Omental fat pad (tissue), 4 donors: Measurements from ENCODE around the gene GPR155. TPM values are rescaled to one million over a fixed set of nuclear protein-coding genes. Genes with fewer than 3 reads are reported as not detected.
A peak's percentile ranks its signal among the peaks of the same experiment; 100 is the strongest.

ENCODE experiments used
- ATAC-seq: fragments of 150-250 bp; one replicate; pipeline ENCODE4 v1.9.1; 2016; ENCODE audit warnings: mild to moderate bottlenecking, moderate library complexity; ENCODE audit not compliant: low FRiP score
- DNase-seq: peaks from one replicate; pipeline ENCODE4 v3.0.0-alpha.2; 2019; ENCODE audit warnings: low spot score
- CTCF ChIP-seq, 3 donors: fragments of 450-650 bp; IDR thresholded peaks; one replicate each; pipeline ENCODE4 v1.5.1; 2016 to 2017; ENCODE audit warnings: antibody characterized with exemption in 3 of 3, mild to moderate bottlenecking in 3 of 3, moderate library complexity in 2 of 3
- total RNA-seq, 4 donors: library from RNA; depleted of rRNA; stranded (reverse); fragments of >200 nt; gene quantifications; one replicate each; pipeline ENCODE4 v1.1.0, GENCODE V29; 2016

Gene GPR155, protein sequence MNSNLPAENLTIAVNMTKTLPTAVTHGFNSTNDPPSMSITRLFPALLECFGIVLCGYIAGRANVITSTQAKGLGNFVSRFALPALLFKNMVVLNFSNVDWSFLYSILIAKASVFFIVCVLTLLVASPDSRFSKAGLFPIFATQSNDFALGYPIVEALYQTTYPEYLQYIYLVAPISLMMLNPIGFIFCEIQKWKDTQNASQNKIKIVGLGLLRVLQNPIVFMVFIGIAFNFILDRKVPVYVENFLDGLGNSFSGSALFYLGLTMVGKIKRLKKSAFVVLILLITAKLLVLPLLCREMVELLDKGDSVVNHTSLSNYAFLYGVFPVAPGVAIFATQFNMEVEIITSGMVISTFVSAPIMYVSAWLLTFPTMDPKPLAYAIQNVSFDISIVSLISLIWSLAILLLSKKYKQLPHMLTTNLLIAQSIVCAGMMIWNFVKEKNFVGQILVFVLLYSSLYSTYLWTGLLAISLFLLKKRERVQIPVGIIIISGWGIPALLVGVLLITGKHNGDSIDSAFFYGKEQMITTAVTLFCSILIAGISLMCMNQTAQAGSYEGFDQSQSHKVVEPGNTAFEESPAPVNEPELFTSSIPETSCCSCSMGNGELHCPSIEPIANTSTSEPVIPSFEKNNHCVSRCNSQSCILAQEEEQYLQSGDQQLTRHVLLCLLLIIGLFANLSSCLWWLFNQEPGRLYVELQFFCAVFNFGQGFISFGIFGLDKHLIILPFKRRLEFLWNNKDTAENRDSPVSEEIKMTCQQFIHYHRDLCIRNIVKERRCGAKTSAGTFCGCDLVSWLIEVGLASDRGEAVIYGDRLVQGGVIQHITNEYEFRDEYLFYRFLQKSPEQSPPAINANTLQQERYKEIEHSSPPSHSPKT
- 1 to 10 TPM; 3.6 to 8.0 (median 6.2) TPM for total RNA-seq

GRCh38 chr2:174486563-174487107 is at the start of gene GPR155:
Gene GPR155, minus strand, starts transcription at chr2:174487029. Its CDS starts 5,073 bp downstream, at chr2:174481956.
- TF ChIP-seq CTCF (IDR thresholded peaks at IDR 0.05) = no peak
- DNase-seq = peak; percentile 42
- peak; percentile 85 for ATAC-seq

GRCh38 chr2:174535757-174536703 is 49.2 kb upstream of the GPR155 start:
- TF ChIP-seq CTCF (IDR thresholded peaks at IDR 0.05) = no peak
- ATAC-seq = no peak
- DNase-seq = no peak

GRCh38 chr2:174535083-174535482 is 48.3 kb upstream of the GPR155 start:
- TF ChIP-seq CTCF (IDR thresholded peaks at IDR 0.05) = no peak
- ATAC-seq = no peak
- no peak for DNase-seq

GRCh38 chr2:174529916-174530315 is 43.1 kb upstream of the GPR155 start:
- no peak for TF ChIP-seq CTCF (IDR thresholded peaks at IDR 0.05)
- ATAC-seq = no peak
- no peak for DNase-seq

DNA sequence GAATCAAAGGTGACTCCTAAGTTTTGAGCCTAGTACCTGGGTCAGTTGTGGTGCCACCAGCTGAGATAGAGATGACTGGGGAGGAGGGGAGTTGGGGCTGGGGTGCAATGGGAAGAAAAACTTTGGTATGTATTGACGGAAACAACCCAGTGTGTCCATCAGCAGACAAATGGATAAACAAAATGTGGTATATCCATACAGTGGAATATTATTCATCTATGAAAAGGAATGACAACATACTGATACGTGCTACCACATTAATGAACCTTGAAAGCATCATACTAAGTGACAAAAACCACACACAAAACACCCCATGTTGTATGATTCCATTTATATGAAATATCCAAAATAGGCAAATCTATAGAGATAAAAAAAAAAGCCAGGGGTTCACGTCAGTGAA is 41.1 kb upstream of the GPR155 start:
- no peak for ATAC-seq
- no peak for DNase-seq
- no peak for TF ChIP-seq CTCF (IDR thresholded peaks at IDR 0.05)

DNA sequence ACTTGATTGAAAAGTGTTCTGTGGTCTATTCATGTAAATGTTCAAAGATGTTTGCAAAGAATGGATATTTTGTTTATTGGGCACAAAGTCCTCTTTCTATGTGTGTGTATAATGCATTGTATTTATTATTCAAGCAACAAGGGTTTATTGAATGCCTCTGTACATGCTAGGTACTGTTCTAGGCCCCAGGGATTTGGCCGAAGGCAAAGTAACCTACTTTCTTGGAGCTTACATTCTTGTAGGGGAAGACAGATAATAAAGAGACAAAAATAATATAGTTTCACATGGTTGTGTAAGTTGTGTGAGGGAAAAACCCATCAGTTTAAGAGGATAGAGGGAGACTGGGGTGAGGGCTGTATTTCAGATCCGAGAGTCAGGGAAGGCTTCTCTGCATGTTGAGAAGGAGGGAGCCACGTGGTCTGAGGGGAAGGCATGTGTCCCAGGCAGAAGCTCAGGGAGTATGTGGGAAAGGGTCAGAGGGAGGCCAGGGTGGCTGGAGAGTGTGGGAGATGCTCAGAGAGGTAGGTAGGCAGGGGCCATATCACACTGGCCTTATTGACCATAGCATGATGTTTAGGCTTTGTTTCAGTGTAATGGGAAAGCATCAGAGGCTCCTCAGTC is 40.4 kb upstream of the GPR155 start:
- DNase-seq (no peak), ATAC-seq (no peak)
- no peak for TF ChIP-seq CTCF (IDR thresholded peaks at IDR 0.05)
